CD4-positive, alpha-beta T cell treated with Interleukin-17A for 1 hour (primary cell): ENCODE measurements around the gene SRM.
"Not testable (repeated sequence)": the region's sequence is repeated elsewhere in the genome, so short reads cannot be mapped to it uniquely, and the experiment has no call there.

Experiments
- DNase-seq: peaks from one replicate; pipeline ENCODE4 v3.0.0-alpha.2; 2020

SRM gene

GRCh38 chr1:11059968-11060830, at the start of gene SRM:
Gene SRM (minus strand): TSS chr1:11060018. CDS start chr1:11059943, 75 bp downstream.
- DNase-seq = peak; percentile 90

GRCh38 chr1:11109047-11109760, 49.4 kb upstream of the SRM start:
- no peak for DNase-seq

- no peak for DNase-seq
These were observed 47.8 kb upstream of the SRM start for GRCh38 chr1:11107599-11107998.

GRCh38 chr1:11105586-11105985, 45.8 kb upstream of the SRM start:
- DNase-seq = no peak

GRCh38 chr1:11101347-11101746, 41.5 kb upstream of the SRM start:
- no peak for DNase-seq

GRCh38 chr1:11100806-11101205, 41.0 kb upstream of the SRM start:
- DNase-seq = not testable (repeated sequence)

- DNase-seq = no peak
These were observed 40.3 kb upstream of the SRM start for GRCh38 chr1:11100149-11100493.

- peak; percentile 95 for DNase-seq
These were observed 39.7 kb upstream of the SRM start, which contains the start of gene EXOSC10 for GRCh38 chr1:11099310-11100148. Gene EXOSC10 (minus strand): TSS chr1:11099869. CDS start chr1:11099831, 38 bp downstream.

GRCh38 chr1:11098931-11099309, 39.1 kb upstream of the SRM start:
- no peak for DNase-seq

- not testable (repeated sequence) for DNase-seq
These were observed 24.0 kb upstream of the SRM start for GRCh38 chr1:11083784-11084183.

GRCh38 chr1:11080931-11081330, 21.1 kb upstream of the SRM start:
- DNase-seq = no peak

GRCh38 chr1:11078631-11079030, 18.8 kb upstream of the SRM start:
- DNase-seq = no peak

GRCh38 chr1:11073398-11073797, 13.6 kb upstream of the SRM start:
- DNase-seq = not testable (repeated sequence)

- DNase-seq = no peak
These were observed 12.5 kb upstream of the SRM start for GRCh38 chr1:11072216-11072917.

GRCh38 chr1:11071463-11072215, 11.8 kb upstream of the SRM start:
- DNase-seq = no peak

GRCh38 chr1:11070876-11071275, 11.1 kb upstream of the SRM start:
- DNase-seq = no peak

GRCh38 chr1:11068600-11069473, 9.0 kb upstream of the SRM start:
- no peak for DNase-seq

- DNase-seq = no peak
These were observed 8.1 kb upstream of the SRM start for GRCh38 chr1:11067716-11068599.

- DNase-seq = no peak
These were observed 6.0 kb upstream of the SRM start for GRCh38 chr1:11065796-11066195.

GRCh38 chr1:11064942-11065341, 5.1 kb upstream of the SRM start:
- DNase-seq = no peak
